ENCODE measurements around the gene CRYGN.

DNA sequence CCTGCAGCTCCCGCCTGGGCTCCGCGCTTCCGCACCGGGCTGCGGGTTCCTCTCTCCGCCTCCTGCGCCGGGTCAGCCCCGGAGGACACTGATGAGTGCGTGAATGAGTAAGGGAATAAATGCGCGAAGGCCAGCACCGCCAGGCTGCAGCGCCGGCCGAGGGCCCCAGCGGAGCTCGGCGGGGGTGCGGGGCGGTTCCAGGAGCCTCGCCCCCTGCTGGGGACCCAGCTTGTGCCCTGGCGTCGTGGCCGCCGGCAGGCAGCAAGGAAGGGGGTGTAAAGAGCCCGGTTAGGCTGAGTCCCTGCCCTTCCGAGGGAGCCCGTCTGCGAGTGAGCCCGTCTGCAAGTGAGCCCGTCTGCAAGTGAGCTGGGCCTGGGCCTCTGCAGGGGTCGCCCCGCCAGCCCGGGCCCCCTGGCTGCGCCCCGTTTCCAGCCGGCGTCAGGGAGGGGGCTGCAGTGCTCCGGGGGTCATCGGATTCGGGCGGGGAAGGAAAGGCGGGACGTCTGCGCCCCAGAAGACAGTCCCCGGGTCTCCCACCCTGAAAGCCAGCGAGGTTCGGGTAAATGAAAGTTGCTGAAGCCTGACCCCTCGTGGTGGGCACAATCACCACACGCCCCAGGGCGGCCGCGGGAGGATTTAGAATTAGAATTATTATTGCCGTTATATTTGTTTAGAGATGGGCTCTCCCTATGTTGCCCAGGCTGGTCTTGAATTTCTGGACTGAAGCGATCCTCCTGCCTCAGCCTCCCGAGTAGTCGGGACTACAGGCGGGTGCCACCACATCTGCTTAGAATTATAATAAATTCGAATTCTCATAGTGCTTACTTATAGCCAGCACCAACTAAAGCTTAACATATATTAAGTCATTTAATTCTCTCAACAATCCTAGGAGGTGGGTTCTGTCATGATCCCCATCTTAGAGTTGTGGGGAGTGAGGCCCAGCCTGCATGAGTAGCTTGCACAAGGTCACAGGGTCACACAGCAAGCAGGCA lies 8.6 kb upstream of the CRYGN start:
- TF ChIP-seq, protein P1, sequence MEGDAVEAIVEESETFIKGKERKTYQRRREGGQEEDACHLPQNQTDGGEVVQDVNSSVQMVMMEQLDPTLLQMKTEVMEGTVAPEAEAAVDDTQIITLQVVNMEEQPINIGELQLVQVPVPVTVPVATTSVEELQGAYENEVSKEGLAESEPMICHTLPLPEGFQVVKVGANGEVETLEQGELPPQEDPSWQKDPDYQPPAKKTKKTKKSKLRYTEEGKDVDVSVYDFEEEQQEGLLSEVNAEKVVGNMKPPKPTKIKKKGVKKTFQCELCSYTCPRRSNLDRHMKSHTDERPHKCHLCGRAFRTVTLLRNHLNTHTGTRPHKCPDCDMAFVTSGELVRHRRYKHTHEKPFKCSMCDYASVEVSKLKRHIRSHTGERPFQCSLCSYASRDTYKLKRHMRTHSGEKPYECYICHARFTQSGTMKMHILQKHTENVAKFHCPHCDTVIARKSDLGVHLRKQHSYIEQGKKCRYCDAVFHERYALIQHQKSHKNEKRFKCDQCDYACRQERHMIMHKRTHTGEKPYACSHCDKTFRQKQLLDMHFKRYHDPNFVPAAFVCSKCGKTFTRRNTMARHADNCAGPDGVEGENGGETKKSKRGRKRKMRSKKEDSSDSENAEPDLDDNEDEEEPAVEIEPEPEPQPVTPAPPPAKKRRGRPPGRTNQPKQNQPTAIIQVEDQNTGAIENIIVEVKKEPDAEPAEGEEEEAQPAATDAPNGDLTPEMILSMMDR (IDR thresholded peaks at IDR 0.05), result peak; percentile 79 to 82 (median 79)
- no peak for TF ChIP-seq POLR2A (IDR thresholded peaks at IDR 0.05)
